Vagina (tissue), 2 donors: ENCODE data around the gene H3-3A. TPM values are rescaled to one million over a fixed set of nuclear protein-coding genes. Genes with fewer than 3 reads are reported as not detected.

Source experiments
- DNase-seq, 2 donors: peaks; one replicate each; pipeline ENCODE4 v3.0.0-alpha.2; 2017; ENCODE audit errors: extremely low spot score in 2 of 2
- H3K27ac ChIP-seq: fragments of 200-600 bp; sonication (generic); one replicate; pipeline ENCODE4 v1.5.1; 2019
- H3K27me3 ChIP-seq: fragments of 200-600 bp; sonication (generic); one replicate; pipeline ENCODE4 v1.5.1; 2019
- H3K36me3 ChIP-seq, 2 donors: fragments of 200-600 bp; sonication (generic); one replicate each; pipeline ENCODE4 v1.5.1; 2017 to 2019
- H3K4me1 ChIP-seq: fragments of 200-600 bp; sonication (generic); one replicate; pipeline ENCODE4 v1.5.1; 2019
- H3K4me3 ChIP-seq, 2 donors: fragments of 200-600 bp; sonication (generic); 1 replicate in 1 of 2; 2 replicates in 1 of 2; pipeline ENCODE4 v1.5.1; 2016 to 2019
- H3K9me3 ChIP-seq: fragments of 200-600 bp; sonication (generic); one replicate; pipeline ENCODE4 v1.5.1; 2019
- CTCF ChIP-seq, 3 experiments: fragments of 450-650 bp in 2 of 3; fragments of 200-600 bp in 1 of 3; sonication (generic) in 1 of 3; IDR thresholded peaks; one replicate each; pipeline ENCODE4 v1.5.1; 2017 to 2019; ENCODE audit warnings: antibody characterized with exemption in 3 of 3, mild to moderate bottlenecking in 2 of 3, moderate library complexity in 2 of 3
- POLR2A ChIP-seq, 2 donors: fragments of 450-650 bp; IDR thresholded peaks; one replicate each; pipeline ENCODE4 v1.6.1; 2017; ENCODE audit warnings: antibody characterized with exemption in 2 of 2, mild to moderate bottlenecking in 2 of 2, moderate library complexity in 2 of 2
- POLR2AphosphoS5 ChIP-seq, 2 donors: sonication (generic); formaldehyde crosslinking; IDR thresholded peaks; one replicate each; pipeline ENCODE4 v1.9.0; 2017; ENCODE audit warnings: antibody characterized with exemption in 2 of 2, mild to moderate bottlenecking in 2 of 2, low read depth in 1 of 2; ENCODE audit not compliant: insufficient read depth in 1 of 2
- intact Hi-C: fragments of 100-400 bp; cut with DNase I; formaldehyde crosslinking; loops from one replicate; pipeline ENCODE4 v1.15.1; 2023
- total RNA-seq: library from RNA; depleted of rRNA; stranded (reverse); fragments of >200 nt; gene quantifications from one replicate; pipeline ENCODE4 v1.2.3, GENCODE V29; 2016

H3-3A gene
- total RNA-seq, 1 donor from 2014 or later, result 263 TPM

- no peaks in the 10 kb centered on the region for H3K27me3 ChIP-seq
- DNase-seq, result no peak
- H3K4me1 ChIP-seq, result no peaks in the 10 kb centered on the region
- no peak overlapping the region for H3K27ac ChIP-seq
- no peak for TF ChIP-seq POLR2AphosphoS5 (IDR thresholded peaks at IDR 0.05; ENCODE audit: insufficient read depth in 1 of 2, low read depth in 1 of 2)
- H3K4me3 ChIP-seq, result no peak overlapping the region
- intact Hi-C loops, result no loop called here
- H3K36me3 ChIP-seq, result no peaks in the 10 kb centered on the region
- H3K9me3 ChIP-seq, result no peaks in the 10 kb centered on the region
Observed at GRCh38 chr1:226021801-226022200, 40.7 kb upstream of the H3-3A start.

- TF ChIP-seq POLR2AphosphoS5 (IDR thresholded peaks at IDR 0.05; ENCODE audit: insufficient read depth in 1 of 2, low read depth in 1 of 2), result no peak
- TF ChIP-seq POLR2A (IDR thresholded peaks at IDR 0.05), result no peak
- no peak for TF ChIP-seq CTCF (IDR thresholded peaks at IDR 0.05)
- DNase-seq, result no peak
- Histone ChIP-seq H3K27ac (no peak overlapping the region), H3K36me3 (no peaks in the 10 kb centered on the region), H3K27me3 (no peaks in the 10 kb centered on the region), H3K9me3 (no peaks in the 10 kb centered on the region), H3K4me3 (no peak overlapping the region), H3K4me1 (no peaks in the 10 kb centered on the region)
- intact Hi-C loops, result no loop called here
Observed at GRCh38 chr1:226023735-226024134, 38.8 kb upstream of the H3-3A start.

DNA sequence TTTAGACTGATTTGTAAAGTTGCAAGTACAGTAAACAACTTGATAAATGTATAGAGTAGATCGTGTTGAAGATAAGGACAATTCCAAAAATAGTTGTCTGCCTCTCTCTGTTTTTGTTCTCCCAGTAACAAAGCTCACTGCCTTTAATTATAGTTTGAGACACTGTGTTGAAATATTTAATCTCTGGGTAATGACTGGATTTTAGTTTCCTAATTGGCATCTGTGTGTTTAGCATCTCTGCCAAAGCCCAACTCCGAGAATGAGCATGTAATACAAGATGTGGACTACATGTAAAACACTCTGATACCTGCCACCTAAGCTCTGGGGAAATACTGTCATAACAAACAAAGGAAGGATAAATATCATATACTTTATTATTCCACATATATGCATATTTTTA, 35.7 kb upstream of the H3-3A start:
- H3K27me3 ChIP-seq, result no peaks in the 10 kb centered on the region
- H3K4me1 ChIP-seq, result no peaks in the 10 kb centered on the region
- intact Hi-C loops, result no loop called here
- H3K36me3 ChIP-seq, result no peaks in the 10 kb centered on the region
- TF ChIP-seq CTCF (IDR thresholded peaks at IDR 0.05), result no peak
- DNase-seq, result no peak
- H3K9me3 ChIP-seq, result no peaks in the 10 kb centered on the region
- H3K27ac ChIP-seq, result no peak overlapping the region
- H3K4me3 ChIP-seq, result no peak overlapping the region

DNA sequence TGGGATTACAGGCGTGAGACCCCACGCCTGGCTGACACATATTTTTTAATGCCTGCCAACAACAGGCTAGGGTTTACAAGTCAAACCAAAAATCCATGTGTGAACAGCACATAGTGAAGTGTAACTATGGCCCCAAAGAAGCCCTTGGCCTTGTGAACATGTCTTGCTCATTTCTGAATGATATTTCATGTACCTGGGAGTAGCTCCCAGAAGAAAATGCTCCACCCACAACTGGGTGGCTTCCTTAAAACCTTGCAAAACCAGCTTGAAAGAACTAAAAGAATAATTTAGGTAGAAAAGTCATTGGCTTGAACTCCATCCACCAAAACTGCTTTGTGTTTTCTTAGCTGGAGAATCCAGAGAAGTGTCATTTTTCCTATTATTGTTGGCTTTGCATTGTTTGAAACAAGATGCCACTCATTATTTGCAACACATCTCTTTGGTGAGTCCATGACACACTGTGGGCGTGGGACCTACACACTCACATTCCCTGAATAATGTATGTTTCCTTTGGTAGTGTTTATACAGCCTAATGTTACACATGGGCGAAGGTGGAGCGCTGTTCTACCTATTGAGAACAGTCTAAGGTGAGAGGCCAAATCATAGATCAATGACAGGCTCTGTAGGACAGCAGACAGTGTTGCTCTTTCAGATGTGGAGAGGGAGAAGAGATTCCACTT, 34.8 kb upstream of the H3-3A start:
- intact Hi-C loops, result no loop called here
- H3K4me3 ChIP-seq, result no peak overlapping the region
- H3K9me3 ChIP-seq, result no peaks in the 10 kb centered on the region
- H3K36me3 ChIP-seq, result no peaks in the 10 kb centered on the region
- DNase-seq, result no peak
- no peaks in the 10 kb centered on the region for H3K4me1 ChIP-seq
- no peaks in the 10 kb centered on the region for H3K27me3 ChIP-seq
- TF ChIP-seq CTCF (IDR thresholded peaks at IDR 0.05) (no peak), POLR2AphosphoS5 (IDR thresholded peaks at IDR 0.05; ENCODE audit: insufficient read depth in 1 of 2, low read depth in 1 of 2) (peak in 1 of 2 donors; percentile 66)
- peak overlapping the region; percentile 17 for H3K27ac ChIP-seq

- no peak overlapping the region for H3K4me3 ChIP-seq
- H3K27ac ChIP-seq, result peak overlapping the region; percentile 19
- H3K4me1 ChIP-seq, result peaks cover 5% of the 10 kb centered on the region
- no peak for TF ChIP-seq POLR2A (IDR thresholded peaks at IDR 0.05)
- no peak for TF ChIP-seq POLR2AphosphoS5 (IDR thresholded peaks at IDR 0.05; ENCODE audit: insufficient read depth in 1 of 2, low read depth in 1 of 2)
- TF ChIP-seq CTCF (IDR thresholded peaks at IDR 0.05), result no peak
- no peaks in the 10 kb centered on the region for H3K9me3 ChIP-seq
- H3K27me3 ChIP-seq, result no peaks in the 10 kb centered on the region
- H3K36me3 ChIP-seq, result no peaks in the 10 kb centered on the region
- intact Hi-C loops, result no loop called here
- DNase-seq, result no peak
Observed at GRCh38 chr1:226029093-226029496, 33.4 kb upstream of the H3-3A start.
